TTC549 (cell line): ENCODE measurements around the gene EVL.
"Not testable (repeated sequence)": the region's sequence is repeated elsewhere in the genome, so short reads cannot be mapped to it uniquely, and the experiment has no call there.

ENCODE experiments used
- FAIRE-seq: peaks from 2 replicates; lab custom pipeline; 2012; peaks lifted over from hg19 to GRCh38; lab: Jason Lieb, UNC

The EVL gene

DNA sequence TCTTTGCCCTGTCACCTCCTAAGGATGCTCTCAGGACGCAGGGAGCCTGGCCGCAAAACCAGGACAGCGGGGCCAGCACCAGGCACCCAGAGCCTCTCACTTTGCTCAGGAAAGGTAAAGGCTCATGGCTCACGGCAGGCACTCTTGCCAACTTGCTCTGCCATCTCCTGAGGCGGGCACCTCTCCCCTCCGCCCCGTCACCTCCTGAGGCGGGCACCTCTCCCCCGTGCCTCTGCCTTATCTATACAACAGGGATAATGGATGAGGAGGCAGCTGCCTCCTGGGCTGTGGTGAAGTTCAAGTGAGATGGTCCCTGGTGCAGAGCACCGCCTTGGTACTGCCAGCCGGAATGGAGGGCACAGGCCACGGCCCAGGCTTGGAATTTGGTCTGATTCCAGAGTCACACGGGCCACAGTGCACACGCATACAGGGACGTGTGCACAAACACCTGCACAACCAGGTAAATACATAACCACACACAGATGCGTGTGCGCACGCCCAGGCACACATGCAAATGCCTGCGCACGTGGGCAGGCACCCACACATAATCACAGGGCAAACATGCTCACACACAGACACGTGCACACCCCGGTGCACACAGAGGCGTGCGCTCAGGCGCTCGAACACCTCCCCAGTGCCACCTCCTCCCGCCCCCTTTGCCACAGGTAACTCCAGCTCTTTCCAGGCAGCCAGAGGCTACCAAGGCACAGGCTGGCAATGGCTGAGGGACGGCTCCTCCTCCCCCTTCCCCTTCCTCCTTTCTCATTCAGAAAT is 82.7 kb downstream of the EVL start:
- no peak for FAIRE-seq

DNA sequence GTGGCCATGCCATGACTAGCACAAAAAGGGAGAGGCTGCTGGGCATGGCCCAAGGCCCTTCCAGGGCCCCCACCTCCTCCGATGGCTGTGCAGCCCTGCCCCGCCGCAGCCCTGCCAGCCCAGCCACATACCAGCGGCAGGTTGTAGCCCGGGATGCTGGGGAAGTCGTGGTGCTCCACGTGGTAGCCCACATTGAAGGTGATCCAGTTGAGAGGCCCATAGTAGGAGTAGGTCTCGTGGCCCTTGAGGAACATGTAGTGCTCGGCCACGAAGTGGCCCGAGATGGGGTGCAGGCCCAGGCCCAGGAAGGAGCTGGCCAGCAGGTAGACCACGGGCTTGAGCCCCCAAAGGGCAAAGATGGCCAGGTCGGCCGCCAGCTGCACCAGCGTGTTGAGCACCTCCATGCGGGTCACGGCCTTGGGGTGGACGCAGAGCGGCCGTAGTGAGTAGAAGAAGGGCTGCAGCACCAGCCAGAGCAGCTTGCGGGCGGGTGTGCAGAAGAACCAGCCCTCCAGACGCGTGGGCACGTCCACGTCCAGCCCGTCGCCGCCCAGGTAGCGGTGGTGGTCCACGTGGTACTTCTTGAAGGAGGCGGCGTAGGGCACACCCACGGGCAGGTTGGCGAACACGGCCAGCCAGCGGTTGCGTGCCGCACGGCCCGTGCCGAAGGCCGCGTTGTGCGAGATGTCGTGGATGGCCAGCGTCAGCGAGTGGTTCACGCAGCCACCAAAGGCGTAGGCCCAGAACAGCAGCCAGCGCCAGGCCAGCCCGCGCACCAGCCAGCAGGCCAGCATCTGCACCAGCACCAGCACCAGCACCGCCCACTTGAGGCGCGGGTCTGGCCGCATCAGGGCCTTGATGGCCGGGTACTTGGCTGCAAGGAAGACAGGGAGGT is 83.9 kb downstream of the EVL start:
- no peak for FAIRE-seq

DNA sequence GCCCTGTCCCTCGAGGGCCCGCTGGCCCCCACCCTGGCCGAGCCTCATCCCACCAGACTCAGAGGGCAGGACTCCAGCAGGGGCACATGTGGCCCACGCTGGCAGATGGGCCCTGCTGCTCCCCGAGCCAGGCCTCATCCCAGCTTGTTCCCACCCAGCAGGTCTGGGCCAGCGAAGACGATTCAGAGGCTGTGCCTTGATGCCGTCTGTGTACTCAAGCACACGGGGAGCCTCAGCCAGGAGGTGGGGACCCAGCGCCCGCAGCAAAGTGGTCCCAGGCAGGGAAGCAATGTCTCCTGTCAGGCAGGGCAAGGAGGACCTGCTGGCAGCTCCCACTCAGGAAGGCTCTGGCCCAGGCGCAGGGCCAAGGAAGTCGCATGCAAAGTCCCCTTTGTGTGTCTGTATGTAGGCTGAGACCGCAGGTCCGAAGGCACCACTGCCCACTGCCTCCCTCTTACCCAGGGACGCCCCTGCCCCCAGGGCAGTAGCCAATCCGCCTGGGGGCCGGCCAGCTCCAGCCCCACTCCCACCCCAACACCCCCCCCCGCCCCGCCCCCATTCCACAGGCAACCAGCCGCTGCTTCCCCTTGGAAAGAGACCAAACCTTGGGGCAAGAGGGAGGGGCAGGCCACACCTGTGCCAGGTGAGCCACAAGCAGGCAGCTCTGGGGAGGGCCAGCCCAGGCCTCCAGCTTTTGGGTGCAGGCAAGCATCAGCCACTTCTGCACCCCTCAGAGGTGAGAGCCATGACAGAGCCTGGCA is 84.8 kb downstream of the EVL start:
- no peak for FAIRE-seq

GRCh38 chr14:100150932-100151587 is 85.8 kb downstream of the EVL start:
- FAIRE-seq = no peak

DNA sequence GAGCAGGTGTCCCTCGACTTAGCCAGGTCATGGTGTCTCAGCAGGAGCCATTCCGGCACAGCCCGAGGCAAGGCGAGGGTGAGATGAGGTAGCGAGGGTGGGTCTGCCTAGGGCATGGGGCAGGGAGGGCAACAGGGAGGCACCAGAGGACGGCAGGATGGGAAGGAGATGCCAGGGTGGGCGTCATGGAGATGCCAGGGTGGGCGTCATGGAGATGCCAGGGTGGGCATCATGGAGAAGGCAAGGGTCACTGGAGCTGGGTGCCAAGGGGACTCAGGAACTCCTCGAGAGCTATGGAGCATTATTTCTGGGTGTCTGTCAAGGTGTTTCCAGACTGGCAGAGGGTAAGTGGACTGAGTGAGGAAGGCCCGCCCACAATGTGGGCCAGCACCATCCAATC is 86.9 kb downstream of the EVL start:
- no peak for FAIRE-seq

DNA sequence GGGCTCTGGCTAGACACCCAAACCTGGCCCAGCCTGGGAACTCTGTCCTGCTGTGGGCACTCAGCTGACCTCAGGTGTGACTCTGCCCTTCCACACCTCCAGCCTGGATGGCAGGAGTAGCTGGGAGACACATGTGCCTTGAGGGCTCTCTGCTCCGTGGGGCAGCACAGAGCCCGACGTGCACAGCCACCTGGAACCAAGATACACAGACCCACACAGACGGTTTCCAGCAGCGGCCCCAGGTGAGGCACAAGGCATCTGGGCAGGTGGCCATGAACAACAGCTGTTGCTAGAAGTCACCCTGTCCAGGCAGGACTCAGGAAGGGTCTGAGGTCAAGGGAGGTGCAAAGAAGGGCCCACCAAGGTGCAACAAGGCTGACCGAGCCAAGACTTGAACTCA is 88.3 kb downstream of the EVL start:
- no peak for FAIRE-seq

- FAIRE-seq = no peak
Observed at GRCh38 chr14:100155049-100155621, 89.9 kb downstream of the EVL start.

DNA sequence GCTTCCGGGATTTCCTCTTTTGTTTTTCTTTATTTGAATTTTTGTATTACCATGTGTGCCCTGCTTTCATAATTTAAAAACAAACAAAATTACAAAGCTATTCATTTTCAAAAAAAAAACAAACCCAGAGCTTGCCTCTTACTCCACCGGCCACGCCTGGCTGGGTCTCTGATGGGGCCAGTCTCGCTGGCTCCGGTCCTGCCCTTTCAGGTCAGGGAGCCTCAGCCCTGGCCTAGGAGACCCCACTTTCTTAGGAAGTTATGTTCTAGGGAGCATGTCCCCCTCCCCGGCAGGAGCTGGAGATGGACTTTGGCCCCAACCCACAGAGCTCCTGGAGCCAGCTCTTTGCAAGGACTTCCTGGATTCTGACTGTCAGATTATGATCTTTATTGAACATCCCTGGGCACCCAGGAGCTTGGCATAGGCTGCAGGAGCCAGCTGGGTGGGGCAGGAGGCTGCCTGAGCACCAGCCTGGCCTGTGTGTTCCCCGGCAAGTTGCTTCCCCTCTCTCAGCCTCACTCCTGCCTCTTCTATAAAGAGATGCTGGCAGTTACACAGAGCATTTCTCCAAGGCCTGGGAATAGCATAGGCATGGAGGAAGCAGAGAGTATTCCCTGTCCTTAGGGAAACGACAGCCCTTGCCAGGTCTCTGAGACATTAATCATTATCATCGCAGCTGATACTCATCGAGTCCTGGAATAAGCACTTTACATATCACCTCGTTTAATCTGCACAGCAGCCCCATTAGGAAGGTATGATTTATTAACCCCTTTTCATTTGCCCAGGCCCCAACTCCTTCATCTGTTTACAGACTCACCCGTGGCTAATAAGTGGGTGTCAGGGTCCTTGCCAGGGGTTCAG is 90.8 kb downstream of the EVL start:
- FAIRE-seq = no peak

- FAIRE-seq = no peak
Observed at GRCh38 chr14:100156776-100157175, 91.6 kb downstream of the EVL start.

- not testable (repeated sequence) for FAIRE-seq
Observed at GRCh38 chr14:100157548-100158232, 92.5 kb downstream of the EVL start.

- no peak for FAIRE-seq
Observed at GRCh38 chr14:100158566-100159093, 93.4 kb downstream of the EVL start.

DNA sequence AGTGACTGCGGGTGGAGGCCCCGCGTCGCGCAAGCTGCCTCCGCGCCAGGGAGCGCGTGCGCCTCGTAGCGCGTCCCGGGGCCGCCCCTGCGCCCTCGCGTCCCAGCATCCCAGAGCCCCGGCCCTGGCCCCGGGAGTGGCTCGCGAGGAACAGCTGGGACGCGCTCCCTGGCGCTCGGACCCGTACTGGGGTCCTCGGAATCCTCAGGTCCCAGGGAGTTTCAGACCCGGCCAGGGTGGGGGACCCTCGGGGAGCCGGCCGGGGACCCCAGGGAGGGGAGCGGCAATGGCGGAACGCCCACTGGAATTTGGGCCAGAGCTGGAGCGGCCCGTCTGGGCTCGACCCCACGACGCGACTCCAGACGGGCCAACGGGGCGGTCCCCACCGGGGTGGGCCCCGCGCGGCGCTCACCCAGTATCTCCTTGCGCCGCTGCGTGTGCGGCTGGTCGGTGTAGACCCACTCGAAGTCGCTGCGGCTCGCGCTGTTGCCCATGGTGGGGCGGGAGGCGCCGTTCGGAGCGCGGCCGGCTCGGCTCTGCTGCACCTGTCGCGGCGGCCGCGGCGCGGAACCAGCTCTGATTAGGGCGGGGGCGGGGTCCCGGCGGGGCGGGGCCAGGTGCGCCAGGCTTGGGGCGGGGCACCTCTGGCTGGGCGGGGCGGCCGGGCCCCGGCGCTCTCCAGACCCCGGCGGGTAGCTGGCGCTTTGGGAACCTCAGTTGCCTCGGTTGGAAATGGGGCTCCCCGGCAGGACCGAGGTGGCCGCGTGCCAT is 94.1 kb downstream of the EVL start, which contains the start of gene DEGS2:
TSS of gene DEGS2 (minus strand) at position 552 of the 771 bp plus-strand sequence. CDS start at position 494, 58 bp downstream.
- no peak for FAIRE-seq

- FAIRE-seq = no peak
Observed at GRCh38 chr14:100159865-100160533, 94.8 kb downstream of the EVL start.

GRCh38 chr14:100160534-100160916 is 95.3 kb downstream of the EVL start:
- FAIRE-seq = no peak

- FAIRE-seq = no peak
Observed at GRCh38 chr14:100165376-100165775, 100.2 kb downstream of the EVL start.

DNA sequence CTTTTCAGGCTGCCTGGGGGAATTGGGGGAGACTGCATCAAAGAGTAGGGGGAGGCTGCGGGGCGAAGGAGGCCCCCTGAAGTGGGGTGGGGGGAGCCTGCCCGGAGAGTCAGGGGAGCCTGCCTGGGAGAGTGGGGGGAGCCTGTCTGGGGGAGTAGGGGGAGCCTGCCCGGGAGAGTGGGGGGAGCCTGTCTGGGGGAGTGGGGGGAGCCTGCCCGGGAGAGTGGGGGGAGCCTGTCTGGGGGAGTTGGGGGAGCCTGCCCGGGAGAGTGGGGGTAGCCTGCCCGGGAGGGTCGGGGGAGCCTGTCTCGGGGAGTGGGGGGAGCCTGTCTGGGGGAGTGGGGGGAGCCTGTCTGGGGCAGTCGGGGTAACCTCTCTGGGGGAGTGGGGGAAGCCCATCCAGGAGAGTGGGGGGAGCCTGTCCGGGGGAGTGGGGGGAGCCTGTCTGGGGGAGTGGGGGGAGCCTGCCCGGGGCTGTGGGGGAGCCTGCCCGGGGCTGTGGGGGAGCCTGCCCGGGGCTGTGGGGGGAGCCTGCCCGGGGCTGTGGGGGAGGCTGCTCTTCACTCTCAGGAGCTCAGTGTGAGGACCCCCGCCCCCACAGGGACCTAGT is 100.7 kb downstream of the EVL start:
- no peak for FAIRE-seq

DNA sequence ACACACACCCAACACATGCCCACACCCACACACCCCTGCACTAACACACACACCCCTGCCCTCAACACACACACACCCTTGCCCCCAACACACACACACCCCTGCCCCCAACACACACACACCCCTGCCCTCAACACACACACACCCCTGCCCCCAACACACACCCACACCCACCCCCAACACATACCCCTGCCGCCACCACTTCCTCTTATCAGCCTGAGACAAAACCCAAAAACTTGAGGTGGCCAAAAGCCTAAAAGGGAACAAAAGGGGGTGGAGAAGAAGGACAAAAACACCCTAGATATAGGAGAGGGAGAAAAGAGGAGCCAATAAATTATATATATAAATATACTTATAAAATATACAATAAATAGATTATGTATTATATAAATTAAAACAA is 103.3 kb downstream of the EVL start:
- FAIRE-seq = no peak

- no peak for FAIRE-seq
Observed at GRCh38 chr14:100170880-100171279, 105.7 kb downstream of the EVL start.
